ENCODE measurements around the gene RFX3.

DNA sequence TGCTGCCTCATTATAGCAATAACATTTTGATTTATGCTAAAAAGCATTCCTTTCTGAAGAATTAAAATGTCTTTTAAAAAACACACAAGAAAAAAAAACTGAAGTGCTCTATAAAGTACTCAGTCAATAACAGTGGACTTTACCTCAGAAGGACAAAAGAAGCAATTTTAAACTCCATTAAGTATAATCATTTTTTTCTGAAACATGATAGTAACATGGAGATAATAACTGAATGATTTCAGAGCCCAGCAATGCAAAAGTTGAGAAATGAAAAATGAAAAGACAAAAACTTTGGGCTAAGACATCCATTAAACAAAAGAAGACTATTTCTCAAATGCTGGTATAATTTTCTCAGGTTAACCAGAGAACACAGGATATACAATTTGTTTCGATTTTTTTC is 78.7 kb downstream of the RFX3 start:
- TF ChIP-seq, protein P1, sequence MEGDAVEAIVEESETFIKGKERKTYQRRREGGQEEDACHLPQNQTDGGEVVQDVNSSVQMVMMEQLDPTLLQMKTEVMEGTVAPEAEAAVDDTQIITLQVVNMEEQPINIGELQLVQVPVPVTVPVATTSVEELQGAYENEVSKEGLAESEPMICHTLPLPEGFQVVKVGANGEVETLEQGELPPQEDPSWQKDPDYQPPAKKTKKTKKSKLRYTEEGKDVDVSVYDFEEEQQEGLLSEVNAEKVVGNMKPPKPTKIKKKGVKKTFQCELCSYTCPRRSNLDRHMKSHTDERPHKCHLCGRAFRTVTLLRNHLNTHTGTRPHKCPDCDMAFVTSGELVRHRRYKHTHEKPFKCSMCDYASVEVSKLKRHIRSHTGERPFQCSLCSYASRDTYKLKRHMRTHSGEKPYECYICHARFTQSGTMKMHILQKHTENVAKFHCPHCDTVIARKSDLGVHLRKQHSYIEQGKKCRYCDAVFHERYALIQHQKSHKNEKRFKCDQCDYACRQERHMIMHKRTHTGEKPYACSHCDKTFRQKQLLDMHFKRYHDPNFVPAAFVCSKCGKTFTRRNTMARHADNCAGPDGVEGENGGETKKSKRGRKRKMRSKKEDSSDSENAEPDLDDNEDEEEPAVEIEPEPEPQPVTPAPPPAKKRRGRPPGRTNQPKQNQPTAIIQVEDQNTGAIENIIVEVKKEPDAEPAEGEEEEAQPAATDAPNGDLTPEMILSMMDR (IDR thresholded peaks at IDR 0.05), result no peak
- TF ChIP-seq POLR2A (IDR thresholded peaks at IDR 0.05) (no peak), POLR2AphosphoS5 (IDR thresholded peaks at IDR 0.05; ENCODE audit: insufficient read depth in 1 of 2, low read depth in 1 of 2) (no peak)
